TTC549 (cell line): ENCODE measurements around the gene LCA5L.
"Not testable (repeated sequence)": the region's sequence is repeated elsewhere in the genome, so short reads cannot be mapped to it uniquely, and the experiment has no call there.

Experiments
- FAIRE-seq: peaks from 2 replicates; lab custom pipeline; 2012; peaks lifted over from hg19 to GRCh38; lab: Jason Lieb, UNC

LCA5L gene

GRCh38 chr21:39451332-39452206 lies 6.0 kb upstream of the LCA5L start, which contains the start of gene SH3BGR:
TSS of gene SH3BGR (plus strand) at chr21:39451970. CDS start at chr21:39452097, 127 bp downstream.
- no peak for FAIRE-seq

- no peak for FAIRE-seq
These were observed 1.7 kb upstream of the LCA5L start for GRCh38 chr21:39447264-39447663.

- no peak for FAIRE-seq
These were observed 977 bp downstream of the LCA5L start for GRCh38 chr21:39444421-39445180.

GRCh38 chr21:39441502-39442475 lies 3.8 kb downstream of the LCA5L start:
- peak; percentile 75 for FAIRE-seq

GRCh38 chr21:39439232-39439631 lies 6.3 kb downstream of the LCA5L start:
- no peak for FAIRE-seq

- no peak for FAIRE-seq
These were observed 10.6 kb downstream of the LCA5L start for GRCh38 chr21:39434950-39435349.

GRCh38 chr21:39430954-39431353 lies 14.6 kb downstream of the LCA5L start:
- FAIRE-seq = peak; percentile 49

- FAIRE-seq = no peak
These were observed 15.1 kb downstream of the LCA5L start for GRCh38 chr21:39430457-39430856.

GRCh38 chr21:39430016-39430415 lies 15.6 kb downstream of the LCA5L start:
- no peak for FAIRE-seq

GRCh38 chr21:39429445-39429844 lies 16.1 kb downstream of the LCA5L start:
- FAIRE-seq = no peak

- no peak for FAIRE-seq
These were observed 22.9 kb downstream of the LCA5L start for GRCh38 chr21:39422527-39423241.

GRCh38 chr21:39419204-39419603 lies 26.4 kb downstream of the LCA5L start:
- FAIRE-seq = not testable (repeated sequence)

GRCh38 chr21:39406065-39406464 lies 39.5 kb downstream of the LCA5L start:
- FAIRE-seq = no peak

- no peak for FAIRE-seq
These were observed 45.4 kb downstream of the LCA5L start for GRCh38 chr21:39400173-39400572.

- FAIRE-seq = no peak
These were observed 47.8 kb downstream of the LCA5L start for GRCh38 chr21:39397646-39398385.

GRCh38 chr21:39392981-39393380 lies 52.6 kb downstream of the LCA5L start:
- FAIRE-seq = no peak

GRCh38 chr21:39390212-39390765 lies 55.3 kb downstream of the LCA5L start:
- no peak for FAIRE-seq

- no peak for FAIRE-seq
These were observed 56.8 kb downstream of the LCA5L start for GRCh38 chr21:39388811-39389155.

GRCh38 chr21:39388038-39388810 lies 57.4 kb downstream of the LCA5L start:
- FAIRE-seq = no peak
